Dendritic cell treated with granulocyte-macrophage colony-stimulating factor and Interleukin-4, amounts not matched to agents 40 ng/mL and 50 ng/mL, for 4 days (primary cell): ENCODE measurements around the gene TKTL2.
"Not testable (repeated sequence)": the region's sequence is repeated elsewhere in the genome, so short reads cannot be mapped to it uniquely, and the experiment has no call there.

Experiments used
- H3K27ac Mint-ChIP-seq: one replicate; pipeline ENCODE4 v1.8.0; 2022; ENCODE audit warnings: mild to moderate bottlenecking, mixed read lengths
- H3K27me3 Mint-ChIP-seq: one replicate; pipeline ENCODE4 v1.8.0; 2022; ENCODE audit warnings: mild to moderate bottlenecking, mixed read lengths
- H3K36me3 Mint-ChIP-seq: one replicate; pipeline ENCODE4 v1.8.0; 2022; ENCODE audit warnings: low read depth, mixed read lengths
- H3K4me1 Mint-ChIP-seq: one replicate; pipeline ENCODE4 v1.8.0; 2022; ENCODE audit warnings: low read depth, mixed read lengths
- H3K4me3 Mint-ChIP-seq: one replicate; pipeline ENCODE4 v1.8.0; 2022; ENCODE audit warnings: mild to moderate bottlenecking, moderate library complexity, mixed read lengths
- H3K9me3 Mint-ChIP-seq: one replicate; pipeline ENCODE4 v1.8.0; 2022; ENCODE audit warnings: mixed read lengths
- intact Hi-C: fragments of 100-400 bp; cut with micrococcal nuclease; formaldehyde crosslinking; loops from one replicate; pipeline ENCODE4 v1.15.0; 2022

Gene TKTL2

GRCh38 chr4:163476761-163477438 is 3.3 kb upstream of the TKTL2 start:
- intact Hi-C loops = no loop called here
- no peaks in the 10 kb centered on the region for H3K9me3 Mint-ChIP-seq
- no peaks in the 10 kb centered on the region for H3K36me3 Mint-ChIP-seq
- no peak overlapping the region for H3K27ac Mint-ChIP-seq
- no peak overlapping the region for H3K4me3 Mint-ChIP-seq
- H3K4me1 Mint-ChIP-seq = no peaks in the 10 kb centered on the region
- no peaks in the 10 kb centered on the region for H3K27me3 Mint-ChIP-seq

DNA sequence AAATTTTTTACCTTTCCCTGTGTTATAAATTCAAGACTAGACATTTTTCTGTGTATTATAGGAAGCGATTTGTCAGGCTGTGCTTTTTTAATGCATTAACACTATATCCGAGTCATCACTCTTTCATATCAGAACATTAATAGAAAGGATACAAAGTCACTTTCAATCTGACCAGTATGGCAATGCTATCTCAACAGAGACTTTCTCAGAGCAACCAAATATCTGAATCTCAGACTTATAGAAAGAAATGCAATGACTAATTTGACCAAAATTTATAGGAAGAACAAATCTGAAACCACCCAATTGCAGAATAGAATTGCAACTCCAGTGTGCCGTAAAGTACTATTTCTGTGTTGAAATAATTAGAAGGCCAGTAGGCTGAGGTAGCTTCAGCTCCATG is 473 bp upstream of the TKTL2 start:
- Mint-ChIP-seq H3K9me3 (no peaks in the 10 kb centered on the region), H3K4me3 (no peak overlapping the region), H3K4me1 (no peaks in the 10 kb centered on the region), H3K27me3 (no peaks in the 10 kb centered on the region), H3K36me3 (no peaks in the 10 kb centered on the region), H3K27ac (no peak overlapping the region)
- intact Hi-C loops = no loop called here

DNA sequence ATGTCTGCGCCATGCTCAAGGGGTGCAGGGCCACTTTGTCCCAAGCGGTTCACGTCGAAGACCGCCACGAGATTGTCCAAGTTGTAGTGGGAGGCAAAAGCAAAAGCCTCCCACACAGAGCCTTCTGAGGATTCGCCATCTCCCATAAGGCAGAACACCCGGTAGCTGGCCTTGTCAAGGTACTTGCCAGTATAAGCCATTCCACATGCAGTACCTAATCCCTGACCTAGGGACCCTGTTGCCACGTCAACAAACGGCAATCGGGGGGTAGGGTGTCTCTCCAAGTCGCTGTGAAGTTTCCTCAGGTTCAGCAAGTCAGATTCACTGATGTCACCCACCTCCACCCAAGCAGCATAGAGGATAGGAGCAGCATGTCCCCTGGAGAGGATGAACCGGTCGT is 424 bp downstream of the TKTL2 start:
- H3K36me3 Mint-ChIP-seq = no peaks in the 10 kb centered on the region
- no peak overlapping the region for H3K27ac Mint-ChIP-seq
- peaks cover under 1% of the 10 kb centered on the region for H3K27me3 Mint-ChIP-seq
- H3K4me1 Mint-ChIP-seq = no peaks in the 10 kb centered on the region
- no peaks in the 10 kb centered on the region for H3K9me3 Mint-ChIP-seq
- intact Hi-C loops = no loop called here
- H3K4me3 Mint-ChIP-seq = no peak overlapping the region

GRCh38 chr4:163470391-163470790 is 3.2 kb downstream of the TKTL2 start:
- Mint-ChIP-seq H3K4me1 (no peaks in the 10 kb centered on the region), H3K4me3 (no peak overlapping the region), H3K36me3 (no peaks in the 10 kb centered on the region), H3K9me3 (no peaks in the 10 kb centered on the region), H3K27ac (no peak overlapping the region), H3K27me3 (peaks cover 6% of the 10 kb centered on the region)
- intact Hi-C loops = no loop called here

DNA sequence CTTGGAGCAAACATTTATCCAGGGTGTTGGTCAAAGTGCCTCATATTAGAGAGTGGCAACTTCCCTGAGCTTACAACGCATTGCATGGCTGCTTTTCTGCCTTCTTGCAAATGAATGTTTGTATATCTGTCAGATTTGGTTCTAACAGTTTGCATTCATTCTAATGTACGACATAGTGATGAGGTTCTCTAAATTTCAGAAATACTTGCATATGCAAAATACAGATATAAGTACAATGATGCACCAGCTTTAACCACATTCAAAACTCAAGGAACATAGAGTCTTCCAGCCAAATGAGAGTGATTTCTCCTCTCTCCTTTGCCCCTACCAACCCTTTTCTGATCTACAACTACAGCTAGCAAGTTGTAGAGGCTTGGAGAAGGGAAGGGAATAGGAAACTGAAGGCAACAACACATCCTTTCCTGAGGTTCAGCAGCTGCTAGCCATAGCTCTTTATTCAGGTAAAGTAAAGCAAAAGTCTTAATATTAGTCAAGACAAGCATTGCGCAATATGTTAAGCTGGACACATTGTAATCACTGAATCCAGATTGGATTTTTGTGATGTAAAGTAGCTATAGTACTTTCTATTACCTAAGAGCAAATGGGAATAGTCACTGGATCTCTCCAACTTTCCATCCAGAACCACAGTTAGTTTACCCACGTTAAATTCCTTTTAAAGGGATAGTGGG is 6.3 kb downstream of the TKTL2 start:
- Mint-ChIP-seq H3K36me3 (no peaks in the 10 kb centered on the region), H3K4me3 (no peak overlapping the region), H3K27me3 (peaks cover 16% of the 10 kb centered on the region), H3K9me3 (no peaks in the 10 kb centered on the region), H3K27ac (no peak overlapping the region), H3K4me1 (no peaks in the 10 kb centered on the region)
- intact Hi-C loops = no loop called here

DNA sequence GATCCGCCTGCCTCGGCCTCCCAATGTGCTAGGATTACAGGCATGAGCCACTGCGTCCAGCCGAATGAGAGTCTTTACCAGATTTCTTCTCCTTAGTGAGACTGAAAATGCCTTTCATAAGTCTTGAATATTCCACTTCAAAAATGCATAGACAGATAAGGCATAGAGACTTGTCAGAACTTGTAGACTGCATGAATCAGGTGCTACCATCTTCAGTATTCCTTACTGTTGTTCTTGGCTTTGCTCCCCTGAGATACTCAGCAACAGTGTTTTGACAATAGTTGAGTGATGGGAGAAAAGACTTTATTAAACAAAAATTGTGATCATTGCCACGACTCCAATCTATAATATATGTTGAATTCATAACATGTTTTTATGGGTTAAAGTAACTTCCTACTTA is 11.0 kb downstream of the TKTL2 start:
- intact Hi-C loops = no loop called here

GRCh38 chr4:163448540-163449203 is 24.9 kb downstream of the TKTL2 start:
- Mint-ChIP-seq H3K9me3 (peaks cover 8% of the 10 kb centered on the region), H3K36me3 (no peaks in the 10 kb centered on the region), H3K4me1 (no peaks in the 10 kb centered on the region), H3K4me3 (no peak overlapping the region), H3K27me3 (peaks cover 3% of the 10 kb centered on the region), H3K27ac (no peak overlapping the region)
- intact Hi-C loops = no loop called here

More for the DNA sequence above, 11.0 kb downstream of the TKTL2 start:
- Mint-ChIP-seq H3K36me3 (no peaks in the 10 kb centered on the region), H3K4me3 (no peak overlapping the region), H3K27me3 (peaks cover 26% of the 10 kb centered on the region), H3K9me3 (no peaks in the 10 kb centered on the region), H3K27ac (no peak overlapping the region), H3K4me1 (no peaks in the 10 kb centered on the region)

DNA sequence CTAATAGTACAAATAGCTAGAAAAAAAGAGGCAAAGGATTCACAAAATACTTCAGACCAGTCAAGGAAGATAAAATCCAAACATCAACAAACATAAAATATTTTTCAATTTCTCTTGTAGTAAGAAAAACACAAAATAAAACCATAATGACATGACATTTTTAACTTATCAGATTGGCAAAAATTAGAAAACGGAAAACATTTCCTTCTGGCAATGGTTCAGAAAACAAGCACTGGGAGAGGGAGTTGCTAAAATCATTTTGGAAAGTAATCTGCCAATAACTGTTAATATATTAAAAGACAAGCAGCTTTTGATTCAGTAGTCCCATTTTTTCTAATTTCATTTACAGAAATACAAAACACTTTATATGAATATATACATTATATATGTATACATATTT is 26.1 kb downstream of the TKTL2 start:
- intact Hi-C loops = no loop called here
- Mint-ChIP-seq H3K36me3 (no peaks in the 10 kb centered on the region), H3K4me3 (no peak overlapping the region), H3K4me1 (no peaks in the 10 kb centered on the region), H3K27me3 (peaks cover 3% of the 10 kb centered on the region), H3K9me3 (peaks cover 8% of the 10 kb centered on the region), H3K27ac (no peak overlapping the region)

- intact Hi-C loops, H3K4me1 Mint-ChIP-seq, H3K36me3 Mint-ChIP-seq: not testable (repeated sequence)
Observed at GRCh38 chr4:163447023-163447422, 26.5 kb downstream of the TKTL2 start.

GRCh38 chr4:163440040-163440439 is 33.5 kb downstream of the TKTL2 start:
- no peaks in the 10 kb centered on the region for H3K4me1 Mint-ChIP-seq
- H3K27me3 Mint-ChIP-seq = peaks cover 7% of the 10 kb centered on the region
- intact Hi-C loops = no loop called here
- H3K27ac Mint-ChIP-seq = no peak overlapping the region
- H3K9me3 Mint-ChIP-seq = peaks cover 1% of the 10 kb centered on the region
- no peak overlapping the region for H3K4me3 Mint-ChIP-seq
- H3K36me3 Mint-ChIP-seq = no peaks in the 10 kb centered on the region

More at GRCh38 chr4:163447023-163447422, 26.5 kb downstream of the TKTL2 start:
- not testable (repeated sequence) for H3K27ac Mint-ChIP-seq, H3K9me3 Mint-ChIP-seq, H3K4me3 Mint-ChIP-seq, H3K27me3 Mint-ChIP-seq
